GM12892 (cell line): ENCODE measurements around the gene ADAM11.

Experiments used
- POLR2AphosphoS5 ChIP-seq: IDR thresholded peaks from 2 replicates; pipeline ENCODE4 v1.6.1; 2011; ENCODE audit warnings: low read depth, low read length, control low read depth
- TAF1 ChIP-seq: IDR thresholded peaks from 2 replicates; pipeline ENCODE4 v1.6.1; 2011; ENCODE audit warnings: low read depth, mild to moderate bottlenecking, control low read depth, low read length, borderline replicate concordance

- TF ChIP-seq POLR2AphosphoS5 (no peak), TAF1 (no peak)
Measured at GRCh38 chr17:44778656-44779210, 19.9 kb downstream of the ADAM11 start.
